Omental fat pad (tissue), 4 donors: ENCODE results near the gene DCTPP1. TPM values are rescaled to one million over a fixed set of nuclear protein-coding genes. Genes with fewer than 3 reads are reported as not detected.

Experiments used
- ATAC-seq: fragments of 150-250 bp; one replicate; pipeline ENCODE4 v1.9.1; 2016; ENCODE audit warnings: mild to moderate bottlenecking, moderate library complexity; ENCODE audit not compliant: low FRiP score
- DNase-seq: peaks from one replicate; pipeline ENCODE4 v3.0.0-alpha.2; 2019; ENCODE audit warnings: low spot score
- CTCF ChIP-seq, 3 donors: fragments of 450-650 bp; IDR thresholded peaks; one replicate each; pipeline ENCODE4 v1.5.1; 2016 to 2017; ENCODE audit warnings: antibody characterized with exemption in 3 of 3, mild to moderate bottlenecking in 3 of 3, moderate library complexity in 2 of 3
- total RNA-seq, 4 donors: library from RNA; depleted of rRNA; stranded (reverse); fragments of >200 nt; gene quantifications; one replicate each; pipeline ENCODE4 v1.1.0, GENCODE V29; 2016

Gene DCTPP1
- total RNA-seq, 4 donors from 2014 or later = 9.8 to 24.0 (median 14.8) TPM

GRCh38 chr16:30437511-30438046 is 7.7 kb upstream of the DCTPP1 start:
- TF ChIP-seq CTCF (IDR thresholded peaks at IDR 0.05) = no peak
- no peak for ATAC-seq
- DNase-seq = no peak

GRCh38 chr16:30434852-30435251 is 5.0 kb upstream of the DCTPP1 start:
- no peak for TF ChIP-seq CTCF (IDR thresholded peaks at IDR 0.05)
- DNase-seq = no peak
- no peak for ATAC-seq

GRCh38 chr16:30430428-30430970 is 669 bp upstream of the DCTPP1 start:
- ATAC-seq (peak; percentile 8), DNase-seq (no peak)
- no peak for TF ChIP-seq CTCF (IDR thresholded peaks at IDR 0.05)

- ATAC-seq (peak; percentile 12), DNase-seq (no peak)
- no peak for TF ChIP-seq CTCF (IDR thresholded peaks at IDR 0.05)
Measured at GRCh38 chr16:30429418-30429677, 482 bp downstream of the DCTPP1 start.

GRCh38 chr16:30428055-30428454 is 1.8 kb downstream of the DCTPP1 start:
- no peak for TF ChIP-seq CTCF (IDR thresholded peaks at IDR 0.05)
- DNase-seq (no peak), ATAC-seq (no peak)

GRCh38 chr16:30421010-30421409 is 8.8 kb downstream of the DCTPP1 start:
- no peak for TF ChIP-seq CTCF (IDR thresholded peaks at IDR 0.05)
- no peak for ATAC-seq
- no peak for DNase-seq

- no peak for TF ChIP-seq CTCF (IDR thresholded peaks at IDR 0.05)
- DNase-seq (no peak), ATAC-seq (no peak)
Measured at GRCh38 chr16:30418350-30419181, 11.3 kb downstream of the DCTPP1 start.
